ENCODE data around the gene MFRP. TPM values are rescaled to one million over a fixed set of nuclear protein-coding genes. Genes with fewer than 3 reads are reported as not detected.

MFRP gene
- total RNA-seq, 1 experiment from 2014 or later = not detected

DNA sequence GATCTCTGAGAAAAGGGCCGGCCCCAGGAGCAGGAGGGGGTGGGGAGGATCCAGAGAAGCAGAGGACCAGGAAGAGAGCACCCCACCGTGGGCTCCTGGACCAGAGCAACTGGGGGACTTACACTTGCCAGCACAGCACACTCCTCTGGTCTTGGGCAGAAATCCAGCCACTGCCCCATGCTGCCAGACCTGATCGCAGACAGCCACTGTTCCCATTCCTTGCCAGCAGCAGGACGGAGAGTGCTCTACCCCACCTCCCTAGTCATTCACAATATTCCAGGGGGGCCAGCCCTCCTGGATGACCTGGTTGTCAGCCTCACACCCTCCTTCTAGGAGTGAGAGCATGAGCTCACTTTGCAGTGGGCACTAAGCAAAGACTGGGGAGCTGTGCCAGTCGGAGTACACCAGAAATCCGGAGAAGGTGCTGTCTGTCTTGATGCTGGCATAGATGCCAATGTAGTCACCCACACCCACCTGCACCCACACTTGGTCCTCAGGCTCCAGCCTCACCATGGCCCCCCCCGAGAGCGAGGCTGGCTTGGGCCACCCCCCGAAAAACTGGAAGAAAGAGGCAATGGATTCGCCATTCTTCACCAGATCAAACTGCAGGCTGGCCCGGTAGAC lies 7.4 kb downstream of the MFRP start:
- peak overlapping the region in 1 of 2 experiments; percentile 48; a peak in 1 of 4 replicates for H3K4me3 ChIP-seq (ENCODE audit: low read depth in 2 of 2, low read length in 2 of 2)
- no peak for ATAC-seq
- CTCF ChIA-PET = interaction anchor here (0.5 to 3.5 kb wide), 16 partner anchors 17 to 1169 kb away, joined by 3 to 43 read pairs (median 4); partner anchors contain the start of genes CBL and DPAGT1
- intact Hi-C loops (cut with micrococcal nuclease; ENCODE audit: unreplicated experiment) = loop anchor here (2.0 to 5.0 kb wide), 2 partner anchors 33 to 136 kb away; no protein-coding TSS in a partner anchor
- no peak overlapping the region for H3K27ac ChIP-seq (ENCODE audit: low read length)
- TF ChIP-seq SIN3A (IDR thresholded peaks at IDR 0.05; ENCODE audit: borderline replicate concordance, insufficient read depth, low read depth, low read length) = no peak
- TF ChIP-seq TCF7L2 (IDR thresholded peaks at IDR 0.05; ENCODE audit: low read depth, low read length) = no peak
- TF ChIP-seq POLR2AphosphoS5 (IDR thresholded peaks at IDR 0.05; ENCODE audit: low read depth, low read length) = no peak
- TF ChIP-seq REST (IDR thresholded peaks at IDR 0.05; ENCODE audit: insufficient read depth in 1 of 2, low read depth in 2 of 2, low read length in 1 of 2) = no peak
- no peak for TF ChIP-seq CTCF (IDR thresholded peaks at IDR 0.05)
- peaks cover 40% of the 10 kb centered on the region for H3K4me1 ChIP-seq (ENCODE audit: control insufficient read depth, insufficient read depth, low read length)
- no peak for DNase-seq (ENCODE audit: low read depth, low spot score)
- POLR2A ChIA-PET = no interaction called here
- in situ Hi-C loops (cut with HindIII; ENCODE audit: low pct_unique_long_range_greater_than_20kb, low sequenced_read_pairs) = no loop called here
- H3K36me3 ChIP-seq (ENCODE audit: control insufficient read depth, insufficient read depth, low read length) = no peaks in the 10 kb centered on the region
- H3K27me3 ChIP-seq (ENCODE audit: control insufficient read depth, insufficient read depth, low read length) = no peaks in the 10 kb centered on the region
- H3K9me3 ChIP-seq (ENCODE audit: control insufficient read depth, insufficient read depth, low read depth, low read length) = no peaks in the 10 kb centered on the region
- BruUV-seq (replicated peaks) = no TSS peak

- Histone ChIP-seq H3K27ac (ENCODE audit: low read length) (peak overlapping the region; percentile 40; the same call in 1 of the 2 replicates), H3K36me3 (ENCODE audit: control insufficient read depth, insufficient read depth, low read length) (no peaks in the 10 kb centered on the region), H3K27me3 (ENCODE audit: control insufficient read depth, insufficient read depth, low read length) (no peaks in the 10 kb centered on the region), H3K9me3 (ENCODE audit: control insufficient read depth, insufficient read depth, low read depth, low read length) (no peaks in the 10 kb centered on the region), H3K4me1 (ENCODE audit: control insufficient read depth, insufficient read depth, low read length) (peaks cover 40% of the 10 kb centered on the region), H3K4me3 (ENCODE audit: low read depth in 2 of 2, low read length in 2 of 2) (0 out of 4 replicates have a peak overlapping the region, but pooled peaks of 1 of the 2 experiments have one; percentile 16)
- intact Hi-C loops (cut with micrococcal nuclease; ENCODE audit: unreplicated experiment) (loop anchor here (2.0 to 5.0 kb wide), 2 partner anchors 34 to 136 kb away; no protein-coding TSS in a partner anchor), in situ Hi-C loops (cut with HindIII; ENCODE audit: low pct_unique_long_range_greater_than_20kb, low sequenced_read_pairs) (no loop called here)
- TF ChIP-seq TCF7L2 (IDR thresholded peaks at IDR 0.05; ENCODE audit: low read depth, low read length) = no peak
- no peak for TF ChIP-seq SIN3A (IDR thresholded peaks at IDR 0.05; ENCODE audit: borderline replicate concordance, insufficient read depth, low read depth, low read length)
- TF ChIP-seq REST (IDR thresholded peaks at IDR 0.05; ENCODE audit: insufficient read depth in 1 of 2, low read depth in 2 of 2, low read length in 1 of 2) = no peak
- 0 out of 2 replicates have a peak, but pooled peaks have one; percentile 16 for TF ChIP-seq POLR2AphosphoS5 (IDR thresholded peaks at IDR 0.05; ENCODE audit: low read depth, low read length)
- peak; percentile 98 for TF ChIP-seq CTCF (IDR thresholded peaks at IDR 0.05)
- ATAC-seq (peak; percentile 73), DNase-seq (ENCODE audit: low read depth, low spot score) (peak; percentile 71)
- ChIA-PET POLR2A (interaction anchor here (0.6 to 1.3 kb wide), 2 partner anchors 19 to 174 kb away, joined by 4 to 7 read pairs; no protein-coding TSS in a partner anchor), CTCF (interaction anchor here (0.5 to 3.5 kb wide), 30 partner anchors 10 to 1168 kb away, joined by 3 to 43 read pairs (median 4); partner anchors contain the start of genes CBL, DPAGT1, USP2 and VPS11)
- BruUV-seq (replicated peaks) = no TSS peak
Measured at GRCh38 chr11:119338318-119338890, 8.1 kb downstream of the MFRP start.
